ENCODE measurements around the gene METAP1. TPM values are rescaled to one million over a fixed set of nuclear protein-coding genes. Genes with fewer than 3 reads are reported as not detected.

Gene METAP1
- total RNA-seq, 1 donor from 2014 or later: 53.2 TPM

DNA sequence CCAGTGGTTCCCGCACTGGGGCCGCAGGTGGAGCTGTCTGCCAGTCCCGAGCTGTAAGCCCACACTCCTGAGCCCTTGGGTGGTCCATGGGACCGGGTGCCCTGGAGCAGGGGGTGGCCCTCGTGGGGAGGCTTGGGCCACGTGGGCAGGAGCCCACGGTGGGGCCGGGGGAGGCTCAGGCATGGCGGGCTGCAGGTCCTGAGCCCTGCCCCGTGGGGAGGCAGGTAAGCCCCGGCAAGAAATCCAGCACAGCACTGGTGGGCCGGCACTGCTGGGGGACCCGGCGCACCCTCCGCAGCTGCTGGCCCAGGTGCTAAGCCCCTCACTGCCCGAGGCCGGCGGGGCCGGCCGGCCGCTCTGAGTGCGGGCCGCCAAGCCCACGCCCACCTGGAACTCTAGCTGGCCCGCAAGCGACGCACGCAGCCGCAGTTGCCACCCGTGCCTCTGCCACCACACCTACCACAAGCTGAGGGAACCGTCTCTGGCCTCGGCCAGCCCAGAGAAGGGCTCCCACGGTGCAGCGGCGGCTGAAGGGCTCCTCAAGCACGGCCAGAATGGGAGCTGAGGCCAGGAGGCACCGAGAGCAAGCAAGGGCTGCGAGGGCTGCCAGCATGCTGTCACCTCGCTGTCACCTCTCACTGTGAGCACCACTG lies 2.0 kb upstream of the METAP1 start:
- TF ChIP-seq CTCF (IDR thresholded peaks at IDR 0.05): no peak
- no peak for DNase-seq (ENCODE audit: low spot score in 2 of 2)
- H3K36me3 ChIP-seq: no peaks in the 10 kb centered on the region
- no peaks in the 10 kb centered on the region for H3K9me3 ChIP-seq
- intact Hi-C loops (cut with DNase I): loop anchor here (2.0 to 10.0 kb wide), 2 partner anchors 55 to 339 kb away; partner anchors contain the start of gene TSPAN5
- H3K4me1 ChIP-seq: peaks cover 0 to 7% of the 10 kb centered on the region in 2 donors
- H3K27ac ChIP-seq: no peak overlapping the region
- H3K27me3 ChIP-seq: no peaks in the 10 kb centered on the region
- no peak overlapping the region for H3K4me3 ChIP-seq

DNA sequence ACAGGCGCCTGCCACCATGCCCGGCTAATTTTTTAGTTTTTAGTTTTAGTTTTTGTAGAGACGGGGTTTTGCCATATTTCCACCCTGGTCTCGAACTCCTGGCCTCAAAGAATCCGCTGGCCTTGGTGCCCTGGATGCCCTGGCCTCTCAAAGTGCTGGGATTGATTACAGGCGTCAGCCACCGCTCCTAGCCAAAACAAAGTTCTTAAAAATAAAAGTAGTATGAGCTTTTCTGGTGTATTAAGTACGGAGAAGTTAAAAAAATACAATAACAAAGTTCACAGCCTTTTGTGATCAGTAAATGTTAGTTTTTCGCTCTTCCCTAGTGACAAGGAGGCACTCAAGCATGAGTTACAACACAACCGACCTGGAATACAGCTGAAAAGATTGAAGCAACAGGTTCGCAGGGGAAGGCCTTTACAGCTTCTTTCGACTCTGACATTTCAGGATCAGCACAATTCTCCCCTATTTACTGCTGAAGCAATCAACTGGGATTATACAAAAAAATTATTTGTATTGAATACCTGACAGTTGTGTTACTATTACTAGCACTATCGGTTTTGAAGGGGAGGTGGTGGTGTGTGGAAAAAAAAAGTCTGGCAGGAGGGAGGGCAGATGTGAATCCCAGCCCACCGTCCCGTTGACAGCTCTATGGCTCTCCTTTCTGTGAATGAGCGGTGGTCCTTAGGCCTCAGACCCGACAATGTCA lies 893 bp upstream of the METAP1 start:
- H3K36me3 ChIP-seq: no peaks in the 10 kb centered on the region
- no peak for TF ChIP-seq CTCF (IDR thresholded peaks at IDR 0.05)
- intact Hi-C loops (cut with DNase I): loop anchor here (1.0 to 10.0 kb wide), 7 partner anchors 56 to 732 kb away; partner anchors contain the start of genes EIF4E, RAP1GDS1 and TSPAN5
- H3K27me3 ChIP-seq: no peaks in the 10 kb centered on the region
- no peaks in the 10 kb centered on the region for H3K9me3 ChIP-seq
- DNase-seq (ENCODE audit: low spot score in 2 of 2): no peak
- H3K4me1 ChIP-seq: peaks cover 0 to 7% of the 10 kb centered on the region in 2 donors
- H3K27ac ChIP-seq: peak overlapping the region; percentile 81 to 91
- peak overlapping the region; percentile 91 for H3K4me3 ChIP-seq

DNA sequence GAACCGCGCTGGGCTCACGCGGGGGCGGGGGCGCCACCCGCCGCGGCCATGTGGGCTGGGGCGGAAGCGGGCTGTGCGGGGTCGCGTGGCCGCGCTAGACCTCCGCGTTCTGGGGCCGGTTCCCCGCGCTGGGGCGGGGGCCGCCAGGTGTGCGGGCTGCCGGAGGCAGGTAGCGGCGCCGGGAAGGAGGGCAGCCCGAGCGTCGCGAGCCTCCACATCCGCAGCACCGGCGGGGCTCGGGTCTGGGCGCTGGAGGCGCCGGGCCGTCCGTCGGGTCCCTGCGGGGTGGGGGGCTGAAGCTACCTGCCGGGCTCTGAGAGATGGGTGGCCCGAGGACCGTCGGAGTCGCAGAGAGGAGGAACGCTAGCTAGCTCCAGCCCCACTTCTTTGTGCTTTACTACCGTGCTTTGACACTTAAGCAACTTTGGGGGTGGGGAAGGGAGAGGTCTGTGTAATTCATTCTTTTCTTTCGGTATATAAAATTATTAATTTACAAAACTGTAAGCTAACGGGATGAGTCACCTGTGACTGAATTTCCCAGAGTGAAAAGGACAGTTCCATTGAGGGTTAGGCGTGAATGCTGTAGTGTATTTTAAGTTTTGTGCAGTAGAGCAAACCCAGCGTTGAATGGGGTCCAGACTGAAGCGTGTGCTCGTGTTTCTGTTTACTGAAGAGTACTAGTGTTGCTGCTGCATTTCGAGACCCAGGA lies 689 bp downstream of the METAP1 start:
- Histone ChIP-seq H3K27ac (peak overlapping the region; percentile 81 to 82), H3K4me1 (peaks cover 0 to 7% of the 10 kb centered on the region in 2 donors), H3K9me3 (no peaks in the 10 kb centered on the region), H3K27me3 (no peaks in the 10 kb centered on the region), H3K36me3 (no peaks in the 10 kb centered on the region), H3K4me3 (peak overlapping the region; percentile 91)
- no peak for TF ChIP-seq CTCF (IDR thresholded peaks at IDR 0.05)
- intact Hi-C loops (cut with DNase I): loop anchor here (5.0 to 10.0 kb wide), 4 partner anchors 341 to 734 kb away; partner anchors contain the start of genes RAP1GDS1 and TSPAN5
- no peak for DNase-seq (ENCODE audit: low spot score in 2 of 2)

DNA sequence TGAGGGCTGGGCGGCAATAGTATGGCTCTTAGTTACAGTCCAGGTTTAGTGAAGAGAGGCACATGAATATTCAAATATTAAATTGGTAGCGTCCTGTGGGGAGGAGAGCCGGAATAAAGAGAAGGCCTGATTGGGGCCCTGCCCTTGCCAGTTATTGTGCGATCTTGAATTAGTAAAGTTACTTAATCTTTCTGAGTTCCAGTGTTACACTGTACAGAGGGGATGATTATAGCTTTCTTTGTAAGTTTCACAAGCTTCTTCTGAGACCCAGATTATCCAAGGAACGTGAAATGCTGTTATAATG lies 1.2 kb downstream of the METAP1 start:
- Histone ChIP-seq H3K36me3 (no peaks in the 10 kb centered on the region), H3K27me3 (no peaks in the 10 kb centered on the region), H3K4me1 (peaks cover 0 to 7% of the 10 kb centered on the region in 2 donors), H3K9me3 (no peaks in the 10 kb centered on the region), H3K27ac (peak overlapping the region in 1 of 2 donors; percentile 82), H3K4me3 (peak overlapping the region; percentile 91)
- intact Hi-C loops (cut with DNase I): loop anchor here (5.0 to 10.0 kb wide), 4 partner anchors 342 to 734 kb away; partner anchors contain the start of genes RAP1GDS1 and TSPAN5
- no peak for TF ChIP-seq CTCF (IDR thresholded peaks at IDR 0.05)
- no peak for DNase-seq (ENCODE audit: low spot score in 2 of 2)

DNA sequence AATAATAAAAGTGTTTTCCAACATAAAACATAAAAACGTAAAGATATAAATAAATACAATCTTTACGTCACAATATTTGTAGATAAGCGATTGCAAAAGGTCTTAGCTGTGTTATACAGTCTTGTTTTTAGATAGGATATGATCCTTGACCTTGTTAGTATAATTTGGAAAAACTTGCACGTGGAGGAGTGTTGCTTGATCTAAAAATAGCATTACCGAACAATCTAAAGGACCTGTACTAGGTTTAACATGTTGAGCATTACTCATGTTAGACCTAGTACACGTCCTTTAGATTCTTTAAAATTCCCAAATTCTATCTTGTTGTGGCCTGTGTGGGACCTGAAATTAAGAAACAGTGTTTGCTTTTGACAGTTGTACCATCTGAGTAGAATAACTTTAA lies 1.6 kb downstream of the METAP1 start:
- H3K27me3 ChIP-seq: no peaks in the 10 kb centered on the region
- H3K4me1 ChIP-seq: peaks cover 0 to 7% of the 10 kb centered on the region in 2 donors
- no peak for TF ChIP-seq CTCF (IDR thresholded peaks at IDR 0.05)
- no peak for DNase-seq (ENCODE audit: low spot score in 2 of 2)
- no peaks in the 10 kb centered on the region for H3K36me3 ChIP-seq
- intact Hi-C loops (cut with DNase I): loop anchor here (5.0 to 10.0 kb wide), 4 partner anchors 342 to 735 kb away; partner anchors contain the start of genes RAP1GDS1 and TSPAN5
- no peaks in the 10 kb centered on the region for H3K9me3 ChIP-seq
- no peak overlapping the region for H3K27ac ChIP-seq
- H3K4me3 ChIP-seq: peak overlapping the region in 1 of 2 donors; percentile 91

Data from ascending aorta (tissue), 2 donors.